NCI-H146 treated with DMSO at 0.1 percent for 48 hours (cell line): Measurements from ENCODE around the gene MPZ.

Experiments
- DNase-seq: peaks from one replicate; lab custom pipeline; 2025; ENCODE audit not compliant: unreplicated experiment; lab: John Stamatoyannopoulos, UW

Gene MPZ

DNA sequence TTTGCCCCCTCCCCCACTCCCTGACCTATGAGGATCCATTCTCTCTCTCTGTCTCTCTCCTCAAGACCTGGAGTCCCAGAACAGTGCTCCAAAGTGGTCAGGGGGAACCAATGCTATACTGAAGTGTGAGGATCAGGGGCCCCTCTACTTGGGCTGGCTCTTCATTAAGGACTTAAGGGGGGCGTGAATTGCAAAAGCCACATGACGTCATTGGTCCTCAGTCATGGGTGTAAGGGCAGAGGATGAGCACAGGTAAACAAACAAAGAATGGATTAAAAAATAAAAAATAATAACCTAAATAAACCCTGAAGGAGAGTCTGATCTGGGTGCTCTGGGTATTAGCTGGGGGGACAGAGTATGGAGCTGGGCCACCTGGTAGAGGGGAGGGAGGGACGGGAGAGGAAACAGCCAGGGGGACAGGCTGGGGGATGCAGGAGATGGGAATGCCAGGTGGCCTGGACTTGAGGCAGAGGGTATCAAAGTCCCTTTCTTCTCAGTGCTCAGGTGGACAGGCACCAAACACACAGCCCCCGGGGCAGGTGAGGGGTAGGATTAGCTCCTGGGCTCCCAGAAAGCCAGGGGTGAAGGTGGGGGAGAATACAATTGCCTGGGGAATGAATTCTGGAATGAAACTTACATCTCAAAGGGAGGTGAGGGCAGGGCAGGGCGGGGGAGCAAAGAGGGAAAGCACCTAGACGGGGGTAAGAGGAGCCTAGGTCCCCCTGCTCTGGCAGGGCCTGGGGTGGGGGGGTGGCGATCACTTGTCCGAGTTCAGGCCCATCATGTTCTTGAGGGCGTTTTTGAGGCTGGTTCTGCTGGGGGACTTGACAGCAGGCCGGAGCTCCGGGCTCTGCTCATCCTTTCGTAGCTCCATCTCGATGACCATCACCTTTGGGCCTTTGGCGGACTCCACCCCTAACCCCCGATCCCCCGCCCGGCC, 4.6 kb downstream of the MPZ start:
- no peak for DNase-seq

GRCh38 chr1:161300478-161300877, 9.3 kb downstream of the MPZ start:
- no peak for DNase-seq

DNA sequence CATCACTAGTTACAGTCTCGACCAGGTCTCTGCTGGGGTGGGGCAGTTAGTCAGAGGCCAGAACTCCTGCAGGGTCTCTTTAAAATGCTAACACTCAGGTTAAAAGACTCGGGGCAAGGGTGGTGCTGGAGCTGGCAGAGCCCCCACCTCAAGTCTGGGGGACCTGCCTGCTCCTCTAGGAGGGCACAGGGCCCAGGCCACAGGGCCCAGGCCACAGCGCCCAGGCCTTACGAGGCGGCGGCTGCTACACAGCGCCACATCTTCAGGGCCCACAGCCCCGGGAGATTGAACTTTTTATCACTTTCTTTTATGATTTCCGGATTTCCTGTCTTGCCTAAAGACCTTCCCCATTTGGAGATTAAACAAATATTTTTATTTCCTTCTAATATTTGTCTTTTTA, 10.4 kb downstream of the MPZ start:
- DNase-seq: no peak

DNA sequence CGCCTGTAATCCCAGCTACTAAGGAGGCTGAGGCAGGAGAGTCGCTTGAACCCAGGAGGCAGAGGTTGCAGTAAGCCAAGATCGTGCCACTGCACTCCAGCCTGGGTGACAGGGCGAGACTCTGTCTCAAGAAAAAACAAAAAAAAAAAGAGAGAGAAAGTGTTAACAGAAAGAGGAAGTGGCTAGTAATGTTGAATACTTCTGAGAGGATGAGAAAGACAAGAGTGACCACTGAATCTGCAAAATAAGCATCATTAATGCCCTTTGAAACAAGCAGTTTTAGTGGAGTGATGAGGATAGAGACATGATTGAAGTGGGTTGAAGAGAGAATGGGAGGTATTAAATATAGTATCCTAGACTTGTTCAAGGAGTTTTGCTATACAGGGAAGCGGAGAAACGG, 11.7 kb downstream of the MPZ start:
- DNase-seq: no peak

GRCh38 chr1:161297415-161297814, 12.4 kb downstream of the MPZ start:
- DNase-seq: no peak

DNA sequence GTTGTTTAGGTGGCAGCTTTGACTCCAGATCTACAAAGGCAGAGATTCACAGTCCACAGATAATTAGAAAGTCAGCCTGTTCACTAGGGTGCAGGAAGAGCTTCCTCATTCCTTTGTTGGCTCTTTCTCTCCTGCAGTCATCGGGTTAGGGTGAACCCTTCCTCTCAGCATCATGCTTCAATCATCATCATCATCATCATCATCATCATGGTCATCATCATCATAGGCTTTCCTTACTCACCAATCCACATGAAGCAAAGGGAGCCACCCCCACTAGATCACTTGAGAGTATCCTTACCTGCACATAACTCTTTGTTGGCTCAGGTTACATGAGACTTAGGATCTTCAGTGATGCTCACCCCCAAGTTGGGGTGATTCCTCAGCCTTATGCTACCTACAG, 19.0 kb downstream of the MPZ start:
- DNase-seq: no peak

- no peak for DNase-seq
These were observed 22.2 kb downstream of the MPZ start for GRCh38 chr1:161287482-161288054.

DNA sequence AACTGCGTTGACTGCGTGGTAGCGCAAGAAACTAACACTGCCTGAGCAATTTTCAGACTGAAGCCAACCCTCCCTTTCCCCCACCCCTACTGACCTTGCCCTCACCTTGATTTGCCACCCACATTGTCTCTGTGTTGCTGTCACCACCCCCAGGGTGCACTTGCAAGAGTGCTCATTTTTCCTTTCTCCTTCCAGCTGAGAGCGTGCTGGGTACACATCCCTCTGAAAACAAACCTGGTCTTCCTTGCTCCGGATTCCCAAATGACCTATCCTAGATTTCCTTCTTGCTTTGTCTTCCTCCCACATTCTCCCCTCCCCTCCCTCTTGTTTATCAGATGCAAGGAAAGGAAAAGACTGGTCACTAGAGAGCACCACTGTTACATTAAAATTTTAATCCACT, 24.2 kb downstream of the MPZ start:
- DNase-seq: no peak

DNA sequence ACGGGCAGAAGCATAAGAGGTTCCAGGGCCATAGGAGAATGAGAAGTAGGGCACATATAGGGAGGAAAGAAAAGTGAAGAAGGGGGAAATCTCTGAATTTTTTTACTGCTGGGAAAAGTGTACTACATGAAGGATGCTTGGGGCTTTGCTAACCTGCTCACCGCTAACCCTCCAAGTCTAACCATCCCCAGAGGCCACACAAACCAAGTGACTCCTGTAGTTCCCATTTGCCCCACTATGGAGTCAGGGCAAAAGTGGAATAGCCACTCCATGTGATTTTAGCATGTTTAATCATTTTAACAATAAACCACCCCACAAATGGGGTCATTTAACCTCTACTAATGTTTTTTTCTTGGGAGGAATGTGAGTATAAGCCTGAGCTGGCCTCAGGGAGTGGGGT, 24.7 kb downstream of the MPZ start:
- no peak for DNase-seq

DNA sequence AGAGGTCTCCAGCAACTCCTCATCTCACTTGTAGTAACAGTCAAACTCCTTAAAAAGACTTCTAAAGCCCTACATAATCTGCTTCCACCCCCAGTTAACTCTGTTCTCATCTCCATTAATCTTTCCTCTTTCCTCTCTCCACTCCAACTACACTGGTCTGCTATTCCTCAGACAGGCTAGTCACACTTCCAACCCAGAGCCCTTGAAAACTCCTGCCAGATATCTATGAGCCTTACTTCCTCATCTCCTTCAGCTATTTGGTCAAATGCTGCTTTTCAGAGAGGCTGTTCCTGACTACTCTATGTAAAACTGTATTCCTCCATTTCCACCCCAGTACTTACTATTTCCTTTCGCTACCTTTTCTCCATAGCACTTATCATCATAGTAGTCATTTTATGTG, 26.8 kb downstream of the MPZ start:
- no peak for DNase-seq

GRCh38 chr1:161274874-161275273, 34.9 kb downstream of the MPZ start:
- no peak for DNase-seq

DNA sequence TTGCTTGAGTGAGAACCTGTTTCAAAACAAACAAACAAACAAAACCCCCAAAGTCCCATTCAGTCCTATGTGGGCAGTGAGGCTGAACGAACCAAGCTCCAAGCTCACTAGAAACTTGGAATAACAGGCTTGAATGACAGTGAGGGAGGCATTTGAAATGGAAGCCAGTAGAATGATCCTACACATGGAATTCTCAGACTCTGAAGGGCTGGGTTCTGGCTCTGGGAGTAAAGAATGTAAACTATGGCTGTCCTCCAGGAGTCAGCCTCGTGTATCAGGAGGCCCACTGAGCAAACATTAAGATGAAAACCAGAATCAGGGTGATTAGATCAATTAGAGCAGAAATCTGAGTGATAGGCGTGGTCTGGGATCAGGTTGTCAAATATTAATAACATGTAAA, 36.4 kb downstream of the MPZ start:
- DNase-seq: no peak

DNA sequence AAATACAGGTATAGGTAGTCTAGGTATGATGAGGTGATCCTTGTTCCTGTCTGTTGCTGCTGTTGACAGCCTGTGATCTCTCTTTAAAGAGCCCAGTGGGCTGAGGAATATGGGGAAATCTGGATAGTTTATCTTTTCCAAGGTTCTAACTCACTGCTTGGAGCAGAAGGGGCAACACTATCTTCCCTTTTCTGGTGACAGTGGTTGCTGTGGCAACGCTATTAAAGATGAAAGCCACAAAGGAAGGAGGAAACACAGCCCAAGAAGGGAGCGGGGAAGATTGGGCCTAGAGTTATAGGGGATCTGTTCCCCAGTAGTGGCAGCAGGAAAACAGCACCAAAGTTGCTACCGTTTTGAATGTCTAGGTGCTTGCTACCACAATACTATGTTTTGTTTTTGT, 42.4 kb downstream of the MPZ start:
- DNase-seq: no peak

DNA sequence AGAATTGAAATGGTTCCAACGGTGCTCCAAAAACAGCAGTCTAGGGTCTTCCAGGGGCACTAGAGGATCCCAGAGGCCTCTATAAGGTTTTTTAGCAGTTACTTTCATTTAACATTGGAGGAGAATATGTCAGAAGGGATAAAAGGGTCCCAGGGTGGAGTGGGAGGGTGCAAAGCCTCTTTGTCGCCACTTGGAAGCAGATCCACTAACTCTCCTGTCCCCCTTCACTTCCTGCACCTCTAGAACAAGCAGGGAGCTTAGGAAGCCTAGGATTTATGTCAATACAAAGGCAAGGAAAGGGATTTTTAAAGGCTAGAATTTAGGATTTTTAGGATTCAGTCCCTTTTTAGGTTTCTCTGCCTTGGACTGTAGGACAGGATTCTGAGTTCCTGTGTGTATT, 42.9 kb downstream of the MPZ start:
- DNase-seq: no peak

GRCh38 chr1:161266202-161266601, 43.6 kb downstream of the MPZ start:
- DNase-seq: peak; percentile 61

DNA sequence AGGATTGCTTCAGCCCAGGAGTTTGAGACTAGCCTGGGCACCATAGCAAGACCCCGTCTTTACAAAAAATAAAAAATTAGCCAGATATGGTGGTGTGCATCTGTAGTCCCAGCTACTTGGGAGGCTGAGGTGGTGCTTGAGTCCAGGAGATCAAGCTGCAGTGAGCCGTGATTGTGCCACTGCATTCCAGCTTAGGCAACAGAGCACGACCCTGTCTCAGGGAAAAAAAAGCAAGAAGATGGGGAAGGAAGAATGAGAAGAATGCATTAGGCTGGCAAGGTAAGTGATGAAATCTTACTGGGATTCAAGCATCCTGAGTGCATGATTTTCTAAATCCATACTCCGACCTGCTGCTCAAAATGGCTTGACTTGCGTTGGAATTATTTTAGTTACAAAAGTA, 44.5 kb downstream of the MPZ start:
- DNase-seq: no peak

DNA sequence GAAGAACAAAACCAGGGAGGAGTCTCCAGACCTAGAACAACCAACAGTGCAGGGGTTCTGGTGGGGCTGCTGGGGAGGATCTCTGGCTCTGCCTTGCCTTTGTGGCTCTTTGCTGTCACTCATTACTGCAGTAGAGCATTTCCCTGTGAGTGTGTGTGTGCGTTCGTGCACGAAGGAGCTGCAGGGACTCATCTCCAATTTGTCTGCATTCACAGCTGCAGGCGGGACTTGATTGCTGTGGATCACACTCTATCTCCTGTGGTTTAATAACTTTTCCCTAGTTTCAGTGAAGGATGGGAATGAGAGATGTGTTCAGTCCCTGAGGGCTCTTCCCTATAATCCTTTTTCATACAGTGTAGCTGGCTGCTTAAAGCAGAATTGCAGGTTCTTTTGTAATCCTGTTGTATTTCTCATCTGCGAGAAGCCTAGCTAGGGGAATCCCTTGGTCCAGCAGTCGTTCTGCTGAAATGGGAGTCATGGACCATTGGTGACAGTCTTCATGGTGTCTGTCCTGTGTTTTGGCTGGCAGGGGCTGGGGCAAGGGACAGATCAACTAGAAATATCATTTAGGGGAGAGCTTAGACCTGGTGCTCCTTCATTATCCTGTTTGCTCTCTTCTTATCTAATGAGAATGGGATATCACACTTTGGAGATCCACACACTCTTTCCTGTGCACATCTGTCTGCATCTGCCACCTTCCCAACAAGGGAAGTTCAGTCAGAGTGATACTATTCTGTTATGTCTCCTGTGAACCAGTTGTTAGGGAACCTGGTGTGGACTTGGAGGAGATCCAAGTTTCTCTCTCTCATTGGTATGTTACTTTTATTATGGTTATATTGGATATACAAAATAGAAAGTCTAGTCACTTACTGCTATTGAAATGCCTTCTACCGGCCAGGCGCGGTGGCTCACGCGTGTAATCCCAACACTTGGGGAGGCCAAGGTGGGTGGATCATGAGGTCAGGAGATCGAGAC, 48.2 kb downstream of the MPZ start:
- DNase-seq: no peak

GRCh38 chr1:161260376-161261260, 49.1 kb downstream of the MPZ start:
- no peak for DNase-seq

- DNase-seq: no peak
These were observed 50.0 kb downstream of the MPZ start for GRCh38 chr1:161259765-161260164.

- no peak for DNase-seq
These were observed 50.4 kb downstream of the MPZ start for GRCh38 chr1:161259345-161259702.
